NCI-H2029 treated with DMSO at 0.1 percent for 48 hours (cell line): Measurements from ENCODE around the gene VRK3.
A peak's percentile ranks its signal among the peaks of the same experiment; 100 is the strongest.
"Not testable (repeated sequence)": the region's sequence is repeated elsewhere in the genome, so short reads cannot be mapped to it uniquely, and the experiment has no call there.

Experiments used
- DNase-seq: peaks from one replicate; lab custom pipeline; 2025; lab: John Stamatoyannopoulos, UW

The VRK3 gene

DNA sequence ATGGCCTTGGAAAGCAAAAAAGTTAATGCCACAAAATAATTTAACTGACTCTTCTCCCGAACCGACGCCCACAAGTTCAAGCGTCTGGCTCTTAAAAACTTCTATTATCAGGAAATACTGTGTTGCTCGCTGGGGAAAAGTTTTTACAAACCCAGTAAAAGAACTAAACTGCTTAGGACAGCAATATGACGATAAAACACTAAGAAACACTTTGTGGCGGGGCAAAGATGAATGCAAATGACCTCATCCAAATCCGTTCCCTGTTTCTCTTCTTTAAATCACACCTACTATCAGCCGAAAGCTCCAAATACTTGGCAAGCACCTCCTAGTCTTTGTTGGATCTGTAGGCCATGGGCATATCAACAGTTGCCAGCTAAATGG is 69.1 kb downstream of the VRK3 start:
- DNase-seq, result no peak

DNA sequence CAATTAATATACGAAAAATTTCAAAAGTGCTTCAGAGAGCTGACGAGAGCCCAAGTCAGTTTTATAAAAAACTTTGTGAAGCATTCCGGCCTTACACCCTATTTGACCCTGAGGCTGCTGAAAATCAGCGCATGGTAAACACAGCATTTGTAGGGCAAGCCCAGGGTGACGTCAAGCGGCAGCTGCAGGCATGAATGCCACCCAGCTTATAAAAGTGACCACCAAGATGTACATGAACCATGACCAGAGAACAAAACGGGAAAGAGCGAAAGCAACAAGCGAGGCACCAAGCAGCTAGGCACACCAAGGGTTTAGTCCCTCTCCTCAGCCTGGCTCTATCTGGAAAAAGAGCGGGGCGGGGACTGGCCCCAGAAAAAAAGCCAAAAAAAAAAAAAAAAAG is 70.2 kb downstream of the VRK3 start:
- DNase-seq, result no peak

DNA sequence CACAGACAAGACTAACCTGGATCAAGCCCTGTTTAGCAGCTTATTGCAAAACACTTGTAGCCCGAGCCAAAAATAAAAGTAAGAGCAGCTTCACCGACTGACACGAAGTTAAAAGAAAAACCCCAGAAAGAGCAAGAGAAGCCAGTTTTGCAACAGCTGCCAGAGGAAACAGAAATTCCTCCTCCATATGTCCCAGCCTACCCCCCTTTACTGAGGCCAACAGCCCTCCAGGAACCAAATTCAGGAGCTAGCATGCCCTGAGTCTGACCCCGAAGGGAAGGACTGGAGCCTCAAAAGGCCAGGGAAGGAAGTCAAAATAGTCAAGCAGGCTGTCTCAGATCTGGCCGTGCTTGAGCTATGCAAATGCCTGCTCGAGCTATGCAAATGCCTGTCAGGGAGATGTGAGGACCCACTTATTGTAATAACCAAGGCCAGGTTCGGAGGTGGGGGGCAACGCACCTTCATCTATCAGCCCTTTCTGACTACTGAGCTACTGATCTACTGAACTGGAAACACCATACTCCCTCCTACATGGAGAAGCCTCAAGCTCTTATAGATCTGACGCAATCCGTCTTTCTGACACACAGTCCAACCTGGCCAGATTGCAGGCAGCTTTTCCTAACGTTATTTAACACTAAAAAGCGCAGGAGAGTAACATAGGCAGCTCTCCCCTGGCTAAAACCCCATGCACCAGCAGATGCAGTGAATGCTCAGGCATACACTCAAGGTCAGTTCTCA is 70.9 kb downstream of the VRK3 start:
- no peak for DNase-seq

DNA sequence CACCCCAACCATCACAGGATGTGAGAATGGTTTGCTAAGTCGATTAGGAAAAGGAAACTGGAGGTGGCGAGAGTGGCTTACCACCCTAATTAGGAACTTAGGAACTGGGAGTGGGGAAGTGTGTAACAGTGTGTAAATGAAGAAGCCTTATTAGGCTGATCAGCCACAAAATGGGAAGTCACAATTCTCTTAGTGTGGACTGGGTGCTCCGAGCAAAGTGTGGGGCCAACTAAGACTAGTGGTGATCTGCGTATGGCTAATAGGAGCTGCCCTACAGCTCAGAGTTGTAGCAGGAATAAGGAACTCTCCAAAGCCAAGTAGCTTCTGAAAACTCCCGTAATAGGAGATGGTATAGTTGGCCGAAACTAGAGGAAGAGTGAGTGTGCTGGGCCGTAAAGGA is 71.8 kb downstream of the VRK3 start:
- DNase-seq, result no peak

DNA sequence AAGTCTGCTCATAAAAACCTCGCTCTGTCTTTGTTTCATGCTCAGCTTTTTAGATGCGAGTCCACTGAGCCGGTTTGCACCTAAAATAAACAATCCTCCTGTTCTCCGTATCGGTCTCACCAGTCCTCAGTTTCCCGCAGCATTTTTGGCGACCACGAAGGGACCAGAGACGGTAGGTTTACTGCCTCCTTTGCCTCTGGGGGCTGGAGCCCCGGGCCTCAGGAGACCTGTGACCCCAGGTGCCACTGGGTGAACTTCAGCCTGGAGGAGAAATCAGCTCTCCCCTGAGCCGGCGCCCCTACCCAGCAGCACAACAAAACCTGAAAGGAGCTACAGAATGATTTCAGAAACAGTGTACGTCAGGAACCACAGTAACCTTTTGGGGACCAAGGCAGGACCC is 72.3 kb downstream of the VRK3 start:
- DNase-seq, result no peak

DNA sequence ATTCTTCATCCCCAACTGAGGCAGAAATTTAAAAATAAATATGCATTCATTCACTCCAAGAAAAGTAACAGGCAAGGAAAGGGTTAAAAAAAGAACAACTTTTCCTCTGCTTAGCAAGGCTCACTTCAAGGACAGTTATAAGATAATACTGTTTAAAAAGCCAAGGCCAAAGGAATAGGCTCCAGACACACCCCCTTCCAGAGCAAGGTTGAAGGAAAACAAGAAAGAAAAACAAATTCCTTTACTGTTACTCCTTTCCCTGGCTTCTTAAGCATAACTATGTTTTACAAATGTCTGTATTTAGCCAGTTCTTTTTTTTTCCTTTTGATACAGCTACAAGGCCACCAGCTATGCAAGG is 72.7 kb downstream of the VRK3 start:
- DNase-seq, result no peak

DNA sequence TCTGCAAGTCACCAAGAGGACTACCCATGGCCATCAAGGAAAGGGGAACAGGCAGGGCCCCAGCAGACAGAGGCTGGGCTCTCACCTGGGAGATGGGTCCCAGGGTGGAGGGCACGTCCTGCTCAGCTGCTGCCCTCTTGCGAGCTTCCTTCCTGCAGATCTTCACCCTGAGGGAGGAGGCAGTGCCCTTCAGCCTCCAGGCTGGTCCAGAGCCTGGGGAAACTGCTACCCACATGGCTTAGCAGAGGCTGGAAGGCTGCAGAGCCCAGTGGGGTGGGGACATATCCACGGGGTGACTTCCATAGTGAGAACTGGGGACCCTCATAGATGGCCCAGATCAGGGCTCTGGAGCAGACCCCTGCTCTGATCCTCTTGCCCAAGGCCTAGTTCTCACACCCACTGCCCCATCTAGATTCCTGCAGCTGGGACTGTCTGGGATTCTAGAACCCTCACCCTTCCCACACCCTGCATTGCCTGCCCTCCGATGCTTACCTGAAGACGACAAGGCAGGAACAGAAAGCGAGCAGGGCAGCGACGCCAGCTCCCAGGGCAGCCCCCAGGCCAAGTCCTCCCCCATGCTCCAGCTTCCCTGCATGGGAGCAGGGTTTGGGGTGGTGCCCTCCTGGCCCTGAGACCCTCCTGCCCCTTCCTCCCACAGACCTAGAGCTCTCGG is 73.2 kb downstream of the VRK3 start:
- DNase-seq, result no peak

DNA sequence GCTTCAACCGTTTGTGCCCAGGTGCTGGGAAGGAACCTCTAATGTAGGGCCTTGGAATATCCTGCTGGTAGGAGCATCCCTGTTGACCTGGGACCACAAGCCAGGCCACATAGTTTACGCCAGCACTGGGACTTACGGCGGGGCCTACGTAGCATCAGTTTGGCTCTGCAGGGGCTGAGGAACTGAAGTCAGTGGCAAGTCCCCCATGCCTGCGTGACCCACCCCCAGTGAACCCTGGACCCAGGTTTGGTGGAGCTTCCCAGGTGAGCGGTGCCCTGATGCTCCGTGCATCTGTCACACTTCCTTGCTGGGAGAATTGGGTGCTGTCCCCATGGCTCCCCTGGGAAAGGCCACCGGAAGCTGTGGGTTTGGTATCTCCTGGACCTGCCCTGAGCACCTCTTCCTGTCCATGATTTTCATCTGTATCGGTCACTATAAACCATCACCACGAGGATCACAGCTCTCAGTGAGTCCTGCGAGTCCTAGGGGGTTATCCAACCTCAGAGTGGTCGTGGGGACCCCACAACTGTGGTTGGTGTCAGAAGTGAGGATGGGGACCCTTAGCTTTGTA is 74.1 kb downstream of the VRK3 start:
- no peak for DNase-seq

DNA sequence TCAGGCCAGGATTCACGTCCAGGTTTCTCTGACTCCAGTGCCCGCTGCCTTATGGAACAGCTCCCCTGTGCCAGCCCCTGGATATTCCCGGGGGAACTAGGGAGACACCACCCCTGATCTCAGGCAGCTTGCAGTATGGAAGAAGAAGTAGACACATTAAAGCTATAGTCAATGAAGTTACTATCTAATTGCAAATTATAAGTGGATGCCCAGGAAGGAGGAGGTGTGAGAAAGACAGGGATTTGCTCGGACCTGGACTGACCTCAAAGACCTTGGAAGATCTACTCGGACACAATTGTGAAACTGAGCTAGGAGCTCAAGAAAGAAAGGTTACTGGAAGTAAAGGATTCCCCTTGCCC is 74.6 kb downstream of the VRK3 start:
- no peak for DNase-seq

DNA sequence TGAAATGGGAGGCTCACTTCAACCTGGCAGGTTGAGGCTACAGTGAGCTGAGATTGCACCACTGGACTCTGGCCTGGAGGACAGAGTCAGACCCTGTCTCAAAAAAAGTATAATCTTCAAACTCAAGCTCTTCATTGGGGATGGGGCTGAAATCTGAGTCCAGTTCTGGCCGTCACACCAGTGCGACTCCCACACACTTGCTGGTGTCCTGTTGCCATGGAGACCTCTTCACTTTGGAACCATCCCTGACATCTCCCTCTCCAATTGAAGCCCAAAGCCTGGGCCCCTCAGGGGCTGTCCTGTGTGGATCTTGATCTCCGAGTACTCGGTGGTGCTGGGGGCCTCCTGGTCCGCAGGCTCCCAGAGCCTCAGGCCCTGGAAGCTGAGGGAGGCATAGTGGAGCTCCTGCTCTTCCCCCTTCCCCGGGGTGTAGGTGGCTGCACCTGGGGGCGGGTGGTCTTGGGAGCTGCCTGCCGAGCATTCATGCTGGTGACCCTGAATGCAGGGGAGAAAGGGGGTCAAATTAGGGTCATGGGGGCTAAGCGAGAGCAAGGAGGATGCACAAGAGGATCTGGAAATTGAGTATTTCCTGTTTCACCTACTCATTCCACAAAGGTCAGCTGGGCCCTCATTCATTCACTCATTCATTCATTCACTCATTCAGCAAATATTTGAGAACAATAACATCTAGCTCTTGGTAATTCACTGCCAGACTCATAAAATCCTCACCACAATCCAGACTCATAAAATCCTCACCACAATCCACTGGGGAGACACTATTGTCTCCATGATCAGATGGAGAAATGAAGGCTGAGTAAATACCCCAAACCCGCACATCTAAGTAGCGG is 75.2 kb downstream of the VRK3 start:
- DNase-seq, result no peak

DNA sequence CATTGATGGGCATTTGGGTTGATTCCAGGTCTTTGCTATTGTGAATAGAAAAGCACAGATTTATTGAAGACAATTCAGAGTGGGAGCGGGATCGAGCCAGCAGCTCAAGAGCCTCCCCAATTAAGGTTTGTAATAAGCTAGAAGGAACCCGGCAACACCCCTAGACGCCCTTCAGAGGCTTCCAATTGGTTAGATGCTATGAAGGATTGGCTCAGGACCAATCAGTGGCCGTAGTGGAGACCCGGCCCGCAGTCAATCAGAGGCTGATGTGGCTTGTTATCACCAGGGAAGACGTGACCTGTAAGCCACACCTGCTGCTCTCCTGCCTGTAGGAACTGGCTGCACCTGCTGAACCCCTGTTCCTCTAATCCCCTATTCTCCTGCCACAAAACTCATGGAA is 78.8 kb downstream of the VRK3 start:
- no peak for DNase-seq

DNA sequence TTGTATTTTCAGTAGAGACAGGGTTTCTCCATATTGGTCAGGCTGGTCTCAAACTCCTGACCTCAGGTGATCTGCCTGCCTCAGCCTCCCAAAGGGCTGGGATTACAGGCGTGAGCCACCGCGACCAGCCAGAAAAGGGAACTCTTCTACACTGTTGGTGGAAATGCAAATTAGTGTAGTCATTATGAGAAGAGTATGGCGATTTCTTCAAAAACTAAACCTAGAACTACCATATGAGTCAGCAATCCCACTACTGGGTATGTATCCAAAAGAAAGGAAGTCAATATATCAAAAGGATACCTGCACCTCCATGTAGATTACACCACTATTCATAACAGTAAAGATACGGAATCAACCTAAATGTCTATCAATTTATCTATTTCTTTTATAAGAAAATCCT is 80.6 kb downstream of the VRK3 start:
- DNase-seq, result not testable (repeated sequence)

DNA sequence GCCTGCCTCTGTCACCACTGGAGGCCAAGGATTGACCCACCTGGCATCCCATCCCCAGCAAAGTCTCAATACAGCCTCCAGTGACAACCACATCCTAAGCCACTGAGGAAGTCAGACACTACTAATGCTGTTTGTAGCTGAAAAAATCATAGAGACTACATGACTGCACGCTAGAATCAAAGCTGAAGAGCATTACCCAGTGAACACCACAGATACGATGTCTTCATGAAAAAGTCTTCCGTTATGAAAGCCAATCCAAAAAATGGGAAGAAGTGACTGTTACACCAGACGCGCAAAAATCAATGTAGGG is 84.7 kb downstream of the VRK3 start:
- no peak for DNase-seq

DNA sequence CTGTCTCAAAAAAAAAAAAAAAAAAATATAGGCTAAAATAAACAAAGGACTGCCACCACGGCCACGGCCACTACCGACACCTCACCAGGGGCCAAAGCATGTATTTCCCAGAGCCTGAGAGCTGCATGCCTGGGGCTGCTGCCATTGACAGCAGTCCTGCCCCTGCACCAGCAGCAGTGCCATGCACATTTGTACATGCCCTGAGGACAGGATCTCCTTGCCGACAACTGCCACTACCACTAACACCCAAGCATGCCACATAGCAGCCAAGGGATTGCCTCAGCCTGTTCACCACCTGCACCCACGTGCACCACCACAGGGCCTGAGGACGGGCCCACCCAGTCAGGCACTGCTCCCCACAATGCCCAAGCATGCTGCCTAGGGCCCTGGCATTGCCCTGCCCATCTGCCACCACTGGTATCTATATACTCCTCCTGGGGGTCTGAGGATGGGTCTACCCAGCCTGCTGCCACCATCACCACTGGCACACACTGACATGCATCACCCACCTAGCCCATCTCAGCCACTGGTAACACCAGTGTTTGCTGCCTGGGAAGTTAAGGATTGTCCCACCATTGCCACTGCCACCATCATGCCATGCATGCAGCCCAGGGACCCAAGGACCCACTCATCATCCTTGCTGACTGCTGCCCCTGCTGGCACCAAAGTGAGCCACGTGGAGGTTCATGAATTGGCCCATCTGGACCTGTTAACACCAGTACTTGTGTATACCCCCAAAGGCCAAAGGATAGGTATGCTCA is 85.3 kb downstream of the VRK3 start:
- no peak for DNase-seq

DNA sequence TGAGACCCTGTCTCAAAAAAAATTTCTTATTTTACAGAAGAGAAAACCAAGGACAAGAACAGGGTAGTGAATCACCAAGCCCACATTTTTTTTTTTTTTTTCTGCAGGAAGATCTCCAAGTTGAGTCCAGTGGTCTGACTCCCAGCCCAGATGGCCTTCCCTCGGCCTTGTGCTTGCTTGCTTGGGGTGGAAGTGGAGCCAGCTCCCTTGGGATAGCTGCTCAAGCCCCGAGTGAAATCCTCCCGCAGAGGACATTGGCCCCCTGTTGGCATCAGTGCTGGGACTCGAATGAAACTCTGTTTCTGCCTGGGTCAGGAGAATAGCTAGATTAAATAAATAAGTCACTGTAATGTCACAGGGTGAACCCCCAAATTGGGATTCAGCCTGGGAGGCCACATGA is 86.5 kb downstream of the VRK3 start:
- no peak for DNase-seq

DNA sequence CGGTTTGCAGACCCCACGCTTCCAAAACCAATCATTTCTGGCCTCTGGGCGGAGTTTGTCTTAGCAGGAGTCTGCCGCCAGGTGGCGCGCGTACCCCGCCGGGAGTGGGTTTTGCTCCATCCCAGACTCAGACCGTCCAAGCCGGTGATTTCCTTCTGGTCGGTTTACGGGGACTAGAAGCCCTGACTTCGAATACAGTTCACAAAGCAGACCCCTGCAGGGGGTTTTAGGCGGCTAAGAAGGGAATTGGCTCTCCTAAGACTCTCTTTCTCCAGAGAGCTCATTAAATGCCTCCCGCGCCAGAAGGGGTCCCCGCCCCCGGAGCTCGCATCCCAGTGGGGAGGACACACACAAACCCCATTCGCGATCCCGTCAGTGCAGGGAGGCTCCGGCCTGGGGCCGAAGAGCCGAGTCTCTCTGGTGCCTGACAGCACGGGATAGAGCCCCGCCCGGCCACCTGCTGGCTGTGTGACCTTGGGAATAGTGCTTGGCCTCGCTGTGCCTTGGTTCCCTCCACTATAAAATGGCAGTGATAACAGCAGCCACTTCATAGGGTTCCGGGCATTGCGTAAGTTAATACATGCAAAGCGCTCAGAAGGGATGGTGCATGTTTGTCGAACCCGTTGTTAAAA is 87.3 kb downstream of the VRK3 start:
- DNase-seq, result peak; percentile 12

DNA sequence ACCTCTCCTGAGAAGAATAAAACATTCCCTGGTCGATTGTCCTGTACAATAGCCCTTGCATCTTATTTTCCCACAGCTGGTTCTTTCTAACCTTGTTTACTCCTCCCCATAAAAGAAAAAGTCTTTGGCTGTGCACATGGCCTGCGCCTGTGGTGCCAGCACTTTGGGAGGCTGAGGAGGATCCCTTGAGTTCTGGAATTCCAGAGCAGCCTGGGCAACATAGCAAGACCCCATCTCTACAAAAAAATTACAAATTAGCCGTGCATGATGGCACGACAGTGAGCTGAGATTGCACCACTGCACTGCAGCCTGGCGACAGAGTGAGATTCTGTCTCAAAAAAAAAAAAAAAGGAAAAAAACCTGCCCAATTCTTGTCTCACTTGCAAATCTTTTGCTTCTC is 88.6 kb downstream of the VRK3 start:
- DNase-seq, result no peak

DNA sequence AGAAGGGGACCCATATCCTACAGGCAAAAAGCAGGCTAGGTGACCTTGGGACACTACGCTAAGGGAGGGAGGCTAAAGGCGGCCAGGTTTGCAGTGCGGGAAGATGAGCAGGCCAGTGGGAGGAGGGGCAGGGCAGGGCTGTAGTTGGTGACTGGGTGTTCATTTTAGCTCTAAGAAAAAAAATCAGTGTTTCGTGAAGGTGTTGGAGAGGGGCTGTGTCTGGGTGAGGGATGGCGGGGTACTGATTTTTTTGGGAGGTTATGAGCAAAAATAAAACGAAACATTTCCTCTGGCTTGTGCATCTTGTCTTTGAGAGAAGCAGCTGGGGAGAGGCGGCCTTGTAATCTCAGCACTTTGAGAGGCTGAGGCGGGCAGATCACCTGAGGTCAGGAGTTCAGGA is 91.5 kb downstream of the VRK3 start:
- no peak for DNase-seq

DNA sequence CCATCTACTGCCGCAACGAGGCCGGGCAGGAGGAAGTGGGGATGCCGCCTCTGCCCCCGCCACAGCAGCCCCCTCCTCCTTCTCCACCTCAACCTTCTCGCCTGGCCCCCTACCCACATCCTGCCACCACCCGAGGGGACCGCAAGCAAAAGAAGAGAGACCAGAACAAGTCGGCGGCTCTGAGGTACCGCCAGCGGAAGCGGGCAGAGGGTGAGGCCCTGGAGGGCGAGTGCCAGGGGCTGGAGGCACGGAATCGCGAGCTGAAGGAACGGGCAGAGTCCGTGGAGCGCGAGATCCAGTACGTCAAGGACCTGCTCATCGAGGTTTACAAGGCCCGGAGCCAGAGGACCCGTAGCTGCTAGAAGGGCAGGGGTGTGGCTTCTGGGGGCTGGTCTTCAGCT is 92.4 kb downstream of the VRK3 start:
- DNase-seq, result no peak

DNA sequence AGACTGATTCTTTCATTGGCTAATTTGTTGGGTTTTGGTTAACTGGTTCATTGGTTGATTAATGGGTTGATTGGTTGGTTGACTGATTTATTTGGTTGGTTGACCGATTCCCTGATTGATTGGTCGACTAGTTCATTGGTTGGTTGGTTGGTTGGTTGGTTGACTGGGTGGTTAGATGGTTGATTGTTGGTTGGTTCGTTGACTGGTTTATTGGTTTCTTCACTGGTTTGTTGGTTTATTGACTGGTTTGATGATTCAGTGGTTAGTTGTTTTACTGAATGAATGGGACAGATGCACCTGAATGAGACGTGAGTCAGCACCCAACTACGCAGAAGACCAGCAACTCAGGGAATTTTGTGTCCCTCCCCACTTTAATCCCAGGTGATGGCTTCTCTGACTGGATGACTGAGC is 93.1 kb downstream of the VRK3 start:
- DNase-seq, result no peak

DNA sequence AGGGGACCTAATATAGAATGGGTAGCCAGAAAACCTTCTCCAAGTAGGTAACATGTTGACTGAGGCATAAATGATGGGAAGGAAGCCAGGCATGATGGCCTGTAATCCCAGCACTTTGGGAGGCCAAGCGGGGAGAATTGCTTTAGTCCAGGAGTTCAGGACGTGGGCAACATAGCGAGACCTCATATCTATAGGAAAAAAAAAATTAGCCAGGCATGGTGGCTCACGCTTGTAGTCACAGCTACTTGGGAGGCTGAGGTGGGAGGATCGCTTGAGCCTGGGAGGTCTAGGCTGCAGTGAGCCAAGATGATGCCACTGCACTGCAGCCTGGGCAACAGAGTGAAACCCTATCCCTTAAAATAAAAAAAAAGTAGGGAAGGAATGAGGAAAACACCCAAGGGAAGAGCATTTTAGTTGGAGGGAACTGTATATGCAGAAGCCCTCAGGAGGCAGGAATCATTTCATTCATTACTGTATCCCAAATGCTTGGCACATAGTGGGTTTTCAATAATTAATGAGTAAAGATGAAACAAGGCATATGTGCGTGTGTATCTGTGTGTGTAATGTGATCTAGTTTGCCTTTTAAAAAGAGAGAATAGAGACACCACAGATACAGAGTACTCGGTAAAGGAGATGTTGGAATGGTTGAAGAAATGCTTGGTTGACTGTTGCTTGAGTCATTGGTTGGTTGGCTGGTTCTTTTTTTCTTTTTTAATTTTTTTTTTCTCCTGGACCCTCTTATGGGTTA is 93.7 kb downstream of the VRK3 start:
- DNase-seq, result no peak
